HEK293 (cell line): Measurements from ENCODE around the gene DYNLRB1.

ENCODE experiments used
- CTCF ChIP-seq: fragments of 450-650 bp; formaldehyde crosslinking; IDR thresholded peaks from 2 replicates; pipeline ENCODE4 v1.5.1; 2016; ENCODE audit warnings: missing biosample characterization, missing genetic modification characterization
- GLI4 ChIP-seq: fragments of 450-650 bp; formaldehyde crosslinking; IDR thresholded peaks from 2 replicates; pipeline ENCODE4 v1.5.1; 2016; ENCODE audit warnings: missing biosample characterization, missing genetic modification characterization
- YY1 ChIP-seq: fragments of 450-650 bp; formaldehyde crosslinking; IDR thresholded peaks from 2 replicates; pipeline ENCODE4 v1.5.1; 2018; ENCODE audit warnings: missing biosample characterization, missing genetic modification characterization
- ZBTB21 ChIP-seq: fragments of 450-650 bp; formaldehyde crosslinking; IDR thresholded peaks from 2 replicates; pipeline ENCODE4 v1.5.1; 2017; ENCODE audit warnings: missing biosample characterization, missing genetic modification characterization
- ZBTB7A ChIP-seq: fragments of 450-650 bp; formaldehyde crosslinking; IDR thresholded peaks from 2 replicates; pipeline ENCODE4 v1.5.1; 2016; ENCODE audit warnings: low read depth, missing biosample characterization, missing genetic modification characterization
- ZNF624 ChIP-seq: fragments of 450-650 bp; formaldehyde crosslinking; IDR thresholded peaks from 2 replicates; pipeline ENCODE4 v1.5.1; 2017; ENCODE audit warnings: missing biosample characterization, missing genetic modification characterization
- ZSCAN30 ChIP-seq: fragments of 450-650 bp; IDR thresholded peaks from 2 replicates; pipeline ENCODE4 v1.5.1; 2018; ENCODE audit warnings: missing biosample characterization, mild to moderate bottlenecking, missing genetic modification characterization, moderate library complexity

- no peak for TF ChIP-seq CTCF
- TF ChIP-seq ZBTB7A (tag by site-specific recombination): no peak
- TF ChIP-seq ZBTB21 (tag by site-specific recombination): no peak
- no peak for TF ChIP-seq ZSCAN30 (tag by site-specific recombination)
- TF ChIP-seq YY1: no peak
- TF ChIP-seq ZNF624: no peak
- TF ChIP-seq GLI4 (tag by site-specific recombination): no peak
Measured at GRCh38 chr20:34562641-34563040, 46.4 kb downstream of the DYNLRB1 start.
